Inferior parietal cortex (tissue), 1 donor: ENCODE results near the gene CUX1.

Source experiments
- DNase-seq: peaks from one replicate; pipeline ENCODE4 v3.0.0-alpha.2; 2016; ENCODE audit errors: extremely low spot score

Gene CUX1

DNA sequence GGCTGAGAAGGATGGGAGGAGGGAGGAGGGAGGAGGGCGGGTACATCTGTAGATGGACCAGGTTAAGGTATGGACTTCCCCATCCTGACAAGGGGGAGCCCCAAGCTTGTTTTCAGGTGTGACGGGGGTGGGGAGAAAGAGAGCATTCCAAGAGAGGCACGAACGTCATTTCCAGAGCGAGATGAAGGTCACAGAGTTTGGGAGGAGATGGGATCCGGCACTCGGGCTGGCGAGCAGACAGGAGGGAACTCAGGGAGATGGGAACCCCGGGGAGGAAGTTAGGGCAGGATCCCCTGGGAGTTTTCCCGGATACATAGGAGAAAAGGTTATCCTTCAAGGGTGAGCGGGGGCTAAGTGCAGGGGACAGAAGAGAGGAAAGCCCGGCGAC, 118.8 kb downstream of the CUX1 start:
- no peak for DNase-seq

DNA sequence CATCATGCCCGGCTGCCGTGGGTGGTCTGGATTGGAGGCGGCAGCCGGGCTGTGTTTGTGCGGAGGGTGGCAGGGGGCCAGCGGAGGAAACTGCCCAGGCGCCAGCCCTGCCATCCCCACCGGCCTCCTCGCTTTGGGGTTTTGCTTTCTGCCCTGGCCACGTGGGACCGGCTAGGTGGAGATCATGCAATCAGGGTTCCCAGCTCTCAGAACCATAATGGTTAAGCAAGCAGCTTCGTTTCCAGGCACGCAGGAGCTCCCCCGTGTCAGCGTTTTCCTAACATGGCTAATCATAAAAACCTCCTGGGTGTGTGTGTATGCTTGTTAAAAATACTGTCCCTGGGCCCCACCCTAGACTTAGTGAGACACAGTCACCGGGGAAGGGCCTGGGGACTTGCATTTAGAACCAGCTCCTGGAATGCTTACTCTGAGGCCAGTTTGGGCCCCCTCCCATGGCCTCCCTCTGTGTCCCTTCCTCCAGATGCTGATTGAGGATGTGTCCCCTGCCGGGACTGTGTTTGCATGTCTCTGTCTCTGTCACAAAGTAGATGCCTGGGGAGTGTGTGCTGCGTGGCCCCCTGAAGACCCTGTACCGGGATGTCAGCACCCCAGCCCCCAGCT, 119.3 kb downstream of the CUX1 start:
- DNase-seq = no peak

DNA sequence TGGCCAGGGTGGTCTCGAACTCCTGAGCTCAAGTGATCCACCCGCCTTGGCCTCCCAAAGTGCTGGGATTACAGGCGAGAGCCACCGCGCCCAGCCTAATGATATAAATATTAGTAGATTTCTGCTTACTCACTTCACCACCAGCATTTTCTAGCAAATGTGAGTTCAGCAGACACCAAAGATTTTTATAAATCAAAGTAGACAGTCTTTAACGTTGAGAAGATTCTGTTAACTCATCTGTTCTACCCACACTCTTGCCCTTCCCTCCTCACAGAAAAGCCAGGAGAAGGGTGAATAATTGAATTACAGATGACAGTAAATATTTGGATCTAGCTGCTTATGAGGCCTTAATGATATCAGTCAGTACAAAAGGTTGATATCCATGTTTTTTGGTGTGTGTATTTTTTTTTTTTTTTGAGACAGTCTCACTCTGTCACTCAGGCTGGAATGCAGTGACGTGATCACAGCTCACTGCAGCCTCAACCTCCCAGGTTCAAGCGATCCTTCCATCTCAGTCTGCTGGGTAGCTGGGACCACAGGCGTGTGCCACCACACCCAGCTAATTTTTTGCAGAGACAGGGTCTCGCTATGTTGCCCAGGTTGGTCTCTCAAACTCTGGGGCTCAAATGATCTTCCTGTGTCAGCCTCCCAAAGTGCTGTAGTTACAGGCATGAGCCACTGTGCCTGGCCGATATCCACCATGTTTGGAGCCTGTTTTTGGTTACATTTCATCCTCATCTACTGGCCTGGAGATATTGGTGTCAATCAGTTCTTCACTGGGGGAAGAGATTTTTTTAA, 120.5 kb downstream of the CUX1 start:
- no peak for DNase-seq

DNA sequence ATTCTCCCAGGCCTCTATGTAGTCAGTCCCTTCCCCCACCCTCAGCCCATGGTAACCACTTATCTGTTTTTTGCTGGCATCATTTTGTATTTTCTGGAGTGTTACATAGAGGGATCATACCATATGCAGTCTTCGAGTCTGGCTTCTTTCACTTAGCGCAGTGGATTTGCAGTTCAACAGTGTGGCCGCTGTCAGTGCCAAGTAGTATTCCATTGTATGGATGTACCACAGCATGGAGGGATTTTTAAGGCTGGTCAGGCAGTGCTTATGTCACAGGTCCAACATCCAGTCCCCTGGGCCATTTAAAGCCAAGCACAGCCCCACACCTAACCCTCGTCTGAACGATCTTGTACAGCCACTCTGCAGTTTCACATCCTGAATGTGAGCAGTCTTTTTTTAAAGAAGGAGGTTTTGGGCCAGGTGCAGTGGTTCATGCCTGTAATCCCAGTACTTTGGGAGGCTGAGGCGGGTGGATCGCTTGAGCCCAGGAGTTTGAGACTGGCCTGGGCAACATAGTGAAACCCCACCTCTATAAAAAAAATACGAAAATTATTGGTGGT, 121.8 kb downstream of the CUX1 start:
- DNase-seq = no peak

DNA sequence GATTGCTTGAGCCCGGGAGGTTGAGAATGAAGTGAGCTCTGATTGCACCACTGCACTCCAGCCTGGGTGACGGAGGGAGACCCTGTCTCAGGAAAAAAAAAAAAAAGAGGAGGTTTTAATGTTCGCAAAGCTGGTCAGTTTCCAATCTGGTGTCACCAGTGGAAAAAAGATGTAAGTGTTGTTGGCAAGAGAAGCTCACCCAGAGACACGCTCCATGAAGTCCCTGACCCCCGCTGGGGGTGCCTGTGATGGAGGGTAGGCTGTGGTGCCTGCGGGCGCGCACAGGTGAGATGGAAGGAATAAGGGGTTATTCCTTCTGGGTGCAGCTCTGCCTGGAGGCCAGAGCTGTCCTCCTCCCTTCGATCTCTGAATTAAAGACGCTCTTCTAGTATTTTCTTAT, 122.7 kb downstream of the CUX1 start:
- DNase-seq = no peak

DNA sequence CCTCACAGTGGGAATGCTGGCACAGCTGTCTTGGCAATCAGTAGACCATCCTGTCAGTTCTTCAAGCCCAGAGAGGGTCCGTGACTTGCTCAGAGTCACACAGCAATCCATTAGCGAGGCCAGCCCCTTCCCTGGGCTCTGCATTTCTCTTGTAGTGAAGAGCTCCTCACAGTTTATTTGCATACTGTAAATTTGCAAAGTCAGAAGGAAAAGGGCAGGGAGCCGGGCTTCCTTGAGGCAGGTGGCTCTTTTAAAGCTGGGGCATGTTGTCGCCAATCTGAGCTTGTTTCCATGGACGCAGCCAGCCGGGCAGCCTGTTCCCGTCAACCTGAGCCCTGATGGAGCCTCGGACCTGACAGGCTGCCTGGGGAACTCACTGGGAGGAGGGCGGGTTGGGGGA, 123.4 kb downstream of the CUX1 start:
- DNase-seq = no peak

DNA sequence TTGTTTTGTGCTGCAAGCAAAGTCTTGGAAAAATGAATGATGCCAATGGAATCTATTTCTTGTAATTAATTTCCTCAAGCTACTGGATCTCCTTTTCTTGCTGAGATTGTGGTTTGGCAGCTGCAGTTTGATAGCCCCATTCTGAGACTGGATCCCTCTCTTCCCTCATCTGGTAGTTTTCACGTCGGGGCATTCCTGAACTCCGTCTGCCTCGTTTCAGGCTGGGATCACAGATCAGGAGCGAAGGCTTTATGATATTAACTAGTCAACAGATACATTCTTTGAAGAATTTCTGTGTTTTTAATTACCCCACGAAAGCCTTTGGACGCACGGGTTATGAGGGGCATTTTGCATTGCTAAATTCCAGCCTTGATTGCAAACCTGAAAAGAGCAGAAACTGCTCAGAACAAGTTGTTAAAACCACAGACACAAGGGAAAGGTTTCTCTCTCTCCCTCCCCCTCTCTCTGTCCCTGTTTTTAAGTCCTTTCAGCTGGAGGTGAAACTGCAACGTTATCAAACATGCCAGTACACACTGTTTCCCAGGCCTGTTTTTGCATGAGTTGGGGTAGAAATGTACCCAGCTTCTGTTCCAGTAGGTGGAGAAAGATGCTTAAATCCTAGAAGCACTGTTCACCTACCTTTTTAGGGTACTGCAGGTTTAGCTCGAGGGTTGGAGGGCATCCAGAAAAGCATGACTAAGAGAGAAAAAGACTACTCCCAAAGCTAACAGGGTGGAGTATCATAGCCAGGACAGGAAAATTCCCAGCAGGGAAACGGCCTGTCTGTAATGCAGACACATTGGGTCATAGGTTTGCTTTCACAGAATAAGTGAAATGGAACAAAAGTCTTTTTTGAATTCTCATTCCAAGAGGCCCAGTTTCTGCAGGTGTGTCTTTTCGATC, 124.3 kb downstream of the CUX1 start:
- peak; percentile 50 for DNase-seq

DNA sequence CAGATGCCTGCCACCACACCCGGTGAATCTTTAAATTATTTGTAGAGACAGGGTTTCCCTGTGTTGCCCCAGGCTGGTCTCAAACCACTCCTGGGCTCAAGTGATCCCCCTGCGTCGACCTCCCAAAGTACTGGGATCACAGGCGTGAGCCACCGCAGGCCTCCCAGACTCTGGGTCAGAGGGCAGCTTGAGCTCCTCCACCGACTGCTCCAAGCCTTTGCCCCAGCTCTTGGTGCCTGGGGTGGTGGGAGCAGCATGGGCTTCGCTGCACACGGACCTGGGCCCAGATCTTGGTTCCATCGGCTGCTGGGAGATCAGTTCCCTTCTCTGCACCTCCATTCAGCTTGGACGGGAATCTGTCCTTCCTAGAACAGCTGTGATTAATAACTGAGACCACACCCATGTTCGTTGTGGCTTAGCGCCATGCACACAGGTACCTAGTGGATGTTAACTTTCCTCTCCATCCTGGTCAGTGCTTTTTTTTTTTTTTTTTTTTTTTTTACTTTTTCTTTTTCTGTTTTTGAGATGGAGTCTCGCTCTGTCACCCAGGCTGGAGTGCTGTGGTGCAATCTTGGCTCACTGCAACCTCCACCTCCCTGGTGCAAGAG, 125.3 kb downstream of the CUX1 start:
- no peak for DNase-seq

DNA sequence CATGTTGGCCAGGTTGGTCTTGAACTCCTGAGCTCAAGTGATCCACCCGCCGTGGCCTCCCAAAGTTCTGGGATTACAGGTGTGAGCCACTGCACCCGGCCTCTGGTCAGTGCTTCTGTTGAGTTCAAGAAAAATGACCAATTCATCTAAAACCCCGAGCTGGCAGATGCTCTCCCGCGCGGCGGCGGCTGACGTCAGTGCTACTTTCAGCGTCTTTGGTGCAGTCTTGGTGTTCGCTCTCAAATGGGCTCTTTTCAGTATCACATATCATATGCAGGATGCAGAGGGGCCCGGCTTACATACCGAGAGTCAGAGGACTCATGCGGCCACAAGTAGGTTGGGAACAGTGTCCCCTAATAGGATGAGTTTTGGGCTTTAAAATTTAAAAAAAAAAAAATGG, 125.9 kb downstream of the CUX1 start:
- no peak for DNase-seq

DNA sequence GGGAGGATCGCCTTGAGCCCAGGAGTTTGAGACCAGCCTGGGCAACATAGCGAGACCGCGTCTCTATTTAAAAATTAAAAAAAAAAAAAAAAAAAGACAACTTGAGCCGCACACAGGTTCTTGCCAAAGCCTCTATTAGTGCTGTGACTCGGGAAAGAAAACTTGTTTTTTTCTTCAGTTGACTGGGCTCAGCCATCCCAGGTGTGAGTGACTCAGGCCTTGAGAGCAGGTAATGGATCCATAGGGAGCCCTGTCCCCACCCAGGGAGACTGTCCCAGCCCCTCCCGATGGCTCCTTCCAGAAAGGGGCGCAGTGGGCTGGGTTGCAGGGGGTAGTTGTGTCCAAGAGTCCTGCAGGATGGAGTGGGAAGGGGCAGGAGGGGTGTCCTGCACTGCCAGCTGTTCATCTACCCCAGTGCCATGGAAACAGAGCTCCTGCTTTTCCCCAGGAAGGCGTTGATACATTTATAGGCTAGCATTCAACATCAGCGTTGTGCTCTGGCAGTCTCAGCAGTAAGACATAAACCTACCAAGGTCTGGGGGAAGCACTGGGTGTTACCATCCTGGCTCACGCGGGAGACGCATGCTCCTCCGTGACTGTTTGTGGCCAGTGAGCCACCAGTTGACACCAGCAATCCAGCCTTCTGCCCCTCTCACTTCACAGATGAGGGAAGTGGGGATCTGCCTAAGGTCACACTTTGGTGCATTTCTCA, 126.6 kb downstream of the CUX1 start:
- no peak for DNase-seq

DNA sequence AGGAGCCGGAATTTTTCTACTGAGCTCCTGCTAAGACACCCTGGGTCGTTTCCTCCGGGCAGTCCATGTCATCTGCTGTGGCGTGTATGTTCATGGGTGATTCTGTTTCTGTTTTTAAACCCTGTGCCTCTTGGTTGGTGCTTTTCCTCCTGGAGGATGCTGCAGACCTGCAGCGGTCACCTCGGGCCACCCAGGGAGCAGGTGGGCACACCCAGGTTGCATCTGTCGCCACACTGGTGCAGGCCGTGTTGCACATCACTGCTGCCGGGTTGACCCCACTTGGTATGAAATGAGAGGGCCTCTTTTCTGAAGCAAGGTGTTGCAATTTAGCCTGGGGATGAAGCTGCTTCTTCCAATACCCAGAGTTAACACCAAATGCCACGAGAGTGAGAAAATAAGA, 127.2 kb downstream of the CUX1 start:
- no peak for DNase-seq

DNA sequence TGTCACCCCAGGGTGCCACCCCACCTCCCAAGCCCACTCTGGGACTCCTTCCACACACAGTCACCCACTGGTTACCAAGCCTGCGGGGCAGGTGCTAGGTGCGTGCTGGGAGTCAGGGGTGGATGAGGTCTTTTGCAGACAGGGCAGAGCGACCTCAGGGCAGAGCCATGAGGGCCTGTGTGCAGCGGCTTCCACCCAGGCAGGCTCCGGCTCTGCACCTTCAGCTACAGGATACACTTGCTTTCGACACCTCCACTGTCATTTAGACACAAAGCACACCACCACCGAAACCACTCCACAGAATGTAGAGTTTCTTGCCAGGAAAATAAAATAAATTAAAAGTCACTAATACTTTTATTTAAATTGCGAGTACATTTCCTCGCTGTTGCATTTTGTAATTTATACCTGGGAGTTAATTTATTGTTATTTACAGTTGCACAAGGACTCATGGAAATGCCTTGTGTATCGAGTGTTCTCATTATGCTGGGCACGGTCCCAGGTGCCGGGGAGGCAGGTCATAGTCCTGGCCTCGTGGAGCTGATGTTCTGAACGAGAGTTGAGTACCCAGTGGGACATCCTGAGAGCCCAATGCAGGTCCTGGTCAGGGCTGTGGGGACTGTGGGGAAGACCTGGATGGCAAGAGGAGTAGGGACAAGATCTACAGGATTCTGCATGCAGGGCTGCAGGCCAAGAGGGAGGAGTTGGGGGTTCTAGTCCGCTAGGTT, 127.8 kb downstream of the CUX1 start:
- no peak for DNase-seq

DNA sequence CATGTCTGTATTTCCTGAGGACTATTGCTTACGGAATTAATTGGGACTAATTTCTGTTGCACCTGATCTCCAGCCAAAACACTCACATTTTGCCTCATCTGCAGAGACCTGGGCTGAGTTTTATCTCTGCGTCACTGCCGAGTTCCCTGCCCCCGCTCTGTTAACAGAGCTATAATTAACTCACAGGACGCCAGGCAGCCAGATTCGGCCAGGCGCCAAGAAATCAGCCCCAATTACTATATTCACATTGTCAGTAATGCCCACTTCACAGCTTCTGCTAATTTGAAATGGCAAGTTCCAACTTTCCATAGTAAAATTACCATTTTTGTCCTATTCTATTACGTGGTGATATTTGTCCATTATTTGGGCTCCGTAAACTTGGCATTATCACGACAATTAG, 130.5 kb downstream of the CUX1 start:
- DNase-seq = no peak

DNA sequence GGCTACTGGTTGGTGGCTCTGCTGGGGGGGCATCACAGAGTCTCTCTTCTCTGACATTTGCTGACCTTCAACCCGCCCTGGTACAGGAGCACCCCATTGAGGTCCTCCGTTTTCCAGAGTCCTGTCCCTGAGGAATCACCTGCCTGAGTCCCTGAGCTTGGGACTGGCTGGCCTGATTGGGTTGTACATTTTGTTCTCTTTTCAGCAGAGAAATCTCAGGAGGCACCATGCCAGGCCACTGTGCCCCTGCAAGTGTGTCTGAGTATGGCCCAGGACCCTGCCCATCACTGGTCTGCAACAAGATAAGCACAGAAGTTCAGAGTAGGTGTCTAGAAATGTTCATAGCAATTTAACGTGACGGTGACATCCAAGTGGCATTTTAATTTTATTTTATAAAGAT, 131.2 kb downstream of the CUX1 start:
- no peak for DNase-seq

DNA sequence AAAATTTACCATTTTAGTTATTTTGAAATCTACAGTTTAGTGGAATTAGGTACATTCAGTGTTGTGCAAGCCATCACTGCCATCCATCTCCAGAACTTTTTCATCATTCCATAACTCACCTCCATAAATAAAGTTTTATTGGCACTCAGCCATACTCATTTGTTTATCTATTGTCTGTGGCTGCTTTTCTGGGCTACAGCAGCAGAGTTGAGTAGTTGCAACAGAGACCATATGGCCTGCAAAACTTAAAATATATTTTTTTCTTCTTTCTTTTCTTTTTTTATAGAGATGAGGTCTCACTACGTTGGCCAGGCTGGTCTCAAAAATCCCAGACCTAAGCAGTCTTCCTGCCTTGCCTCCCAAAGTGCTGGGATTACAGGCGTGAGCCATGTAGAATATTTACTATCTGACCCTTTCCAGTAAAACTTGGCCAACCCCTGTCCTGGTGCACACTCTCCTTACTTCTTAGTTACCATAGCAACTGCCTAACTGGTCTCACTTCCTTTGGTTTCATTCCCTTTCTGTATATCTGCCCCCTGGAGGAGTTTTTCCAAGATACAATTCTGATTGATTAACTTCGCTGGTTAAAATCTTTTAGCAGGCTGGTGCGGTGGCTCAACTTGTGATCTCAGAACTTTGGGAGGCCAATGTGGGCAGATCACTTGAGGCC, 133.2 kb downstream of the CUX1 start:
- no peak for DNase-seq

DNA sequence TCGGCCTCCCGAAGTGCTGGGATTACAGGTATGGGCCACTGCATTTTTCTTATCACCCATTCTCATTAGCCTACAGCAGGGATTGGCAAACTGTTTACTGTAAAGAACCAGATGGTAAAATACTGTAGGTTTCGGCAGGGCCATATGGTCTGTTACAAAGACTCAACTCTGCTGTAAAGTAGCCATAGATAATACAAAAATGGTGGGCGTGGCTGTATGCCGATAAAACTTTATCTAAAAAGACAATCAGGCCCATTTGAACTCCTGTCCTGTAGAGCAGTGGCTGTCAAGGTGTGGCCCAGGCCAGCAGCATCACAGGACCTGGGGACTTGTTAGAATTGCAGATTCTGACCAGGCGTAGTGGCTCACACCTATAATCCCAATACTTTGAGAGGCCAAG, 134.3 kb downstream of the CUX1 start:
- DNase-seq = no peak

DNA sequence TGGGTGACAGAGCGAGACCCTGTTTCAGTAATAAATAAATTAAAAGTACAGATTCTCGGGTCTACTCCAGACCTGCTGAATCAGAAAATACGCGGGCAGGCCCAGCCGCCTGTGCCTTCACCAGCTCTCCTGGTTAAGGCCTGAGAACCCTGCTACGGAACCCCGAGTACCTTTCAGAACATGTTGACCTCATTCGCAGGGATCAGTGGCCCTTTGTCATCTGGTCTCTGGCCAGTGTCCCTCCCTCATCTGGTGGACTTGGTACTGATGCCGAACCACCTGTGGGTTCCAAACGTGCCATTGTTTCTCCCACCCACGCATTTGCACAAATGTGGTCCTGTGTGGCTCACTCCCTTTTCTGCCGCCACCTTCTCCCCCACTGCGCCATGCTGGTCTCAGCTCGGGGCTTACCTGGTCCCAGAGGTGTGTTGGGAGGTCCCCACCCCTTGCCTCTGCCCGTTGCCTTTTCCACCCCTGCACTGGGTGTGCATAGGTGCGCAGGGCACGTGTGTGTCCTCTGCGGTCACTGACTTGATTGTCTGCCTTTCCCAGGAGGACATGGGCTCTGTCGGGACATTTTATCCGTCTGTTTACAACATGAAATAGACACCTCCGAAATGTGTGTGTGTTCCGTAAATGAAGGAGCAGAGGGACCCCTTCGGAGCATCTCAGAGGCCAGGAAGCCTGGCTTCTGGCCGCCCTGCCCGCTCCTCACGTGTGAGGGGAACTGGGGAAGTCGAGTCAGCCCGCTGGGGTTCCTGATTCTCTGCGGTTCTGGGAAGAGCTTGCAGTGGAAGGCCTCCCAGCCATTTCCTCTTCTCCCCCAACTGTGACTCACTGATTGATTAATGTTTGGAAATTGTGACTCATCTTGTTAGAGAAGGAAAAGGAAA, 135.2 kb downstream of the CUX1 start:
- DNase-seq = no peak

DNA sequence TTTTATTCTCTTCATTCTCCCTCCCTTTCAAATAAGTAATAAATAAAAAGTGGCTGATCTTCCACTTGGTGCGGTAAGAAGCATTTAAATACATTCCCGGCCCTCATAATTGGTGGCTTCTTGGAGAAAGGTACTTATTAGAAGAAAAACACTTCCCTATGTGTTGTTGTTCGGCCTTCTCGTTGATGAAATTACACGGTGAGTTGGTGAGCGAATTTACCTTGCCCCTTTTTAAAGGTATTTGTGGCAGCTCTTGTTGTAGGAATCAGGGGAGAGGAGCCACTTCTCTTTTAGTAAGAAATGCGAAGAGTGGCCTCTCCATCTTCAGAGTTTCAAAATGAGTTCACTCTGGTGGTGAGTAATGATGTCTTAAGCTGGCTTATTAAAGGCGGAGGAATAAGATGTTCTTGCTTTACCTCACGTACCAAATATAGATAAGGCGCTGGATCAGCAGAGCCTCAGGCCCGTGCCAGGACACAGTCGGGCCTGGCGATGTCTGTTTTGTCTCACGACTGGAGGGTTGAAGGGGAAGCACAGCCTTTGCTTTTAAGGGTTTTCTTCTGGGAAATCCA, 135.9 kb downstream of the CUX1 start:
- DNase-seq = no peak

DNA sequence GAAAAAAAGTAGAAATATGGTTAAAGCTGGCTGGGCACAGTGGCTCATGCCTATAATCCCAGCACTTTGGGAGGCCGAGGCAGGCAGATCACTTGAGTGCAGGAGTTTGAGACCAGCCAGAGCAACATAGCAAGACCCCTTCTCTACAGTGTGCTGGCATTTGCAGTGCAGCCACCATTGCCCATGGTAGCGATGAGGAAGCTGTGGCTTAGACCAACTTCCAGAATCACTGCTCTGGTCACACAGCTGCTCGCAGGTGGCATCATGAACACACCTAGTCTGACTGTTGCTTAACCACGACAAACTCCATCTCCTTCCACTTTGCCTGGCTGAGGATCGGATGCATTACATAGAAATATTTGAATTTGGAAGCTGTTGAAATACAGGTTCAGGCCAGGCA, 137.1 kb downstream of the CUX1 start:
- no peak for DNase-seq
